Fibroblast of pulmonary artery (primary cell): ENCODE measurements around the gene SH2B3.

Source experiments
- DNase-seq: peaks from one replicate; pipeline ENCODE4 v3.0.0-alpha.2; 2010; ENCODE audit warnings: low read depth
- H3K4me3 ChIP-seq: replicated peaks from 2 replicates; pipeline ENCODE4 v1.5.1; 2011; ENCODE audit warnings: low read depth, mild to moderate bottlenecking, control low read depth, low read length, moderate library complexity
- CTCF ChIP-seq: IDR thresholded peaks from 2 replicates; pipeline ENCODE4 v1.5.1; 2011; ENCODE audit warnings: mild to moderate bottlenecking, control low read depth, low read length, inconsistent platforms; ENCODE audit errors: missing control alignments

Gene SH2B3

GRCh38 chr12:111436266-111436665 is 30.5 kb downstream of the SH2B3 start:
- H3K4me3 ChIP-seq: no peak overlapping the region
- DNase-seq: no peak
- TF ChIP-seq CTCF: no peak

GRCh38 chr12:111436811-111437210 is 31.1 kb downstream of the SH2B3 start:
- TF ChIP-seq CTCF: no peak
- no peak overlapping the region for H3K4me3 ChIP-seq
- DNase-seq: no peak

- TF ChIP-seq CTCF: no peak
- H3K4me3 ChIP-seq: no peak overlapping the region
- peak; percentile 89 for DNase-seq
Measured at GRCh38 chr12:111437816-111438454, 32.2 kb downstream of the SH2B3 start.

GRCh38 chr12:111438481-111438880 is 32.8 kb downstream of the SH2B3 start:
- H3K4me3 ChIP-seq: no peak overlapping the region
- DNase-seq: peak; percentile 67
- no peak for TF ChIP-seq CTCF

GRCh38 chr12:111439657-111440151 is 34.0 kb downstream of the SH2B3 start:
- TF ChIP-seq CTCF: no peak
- no peak overlapping the region for H3K4me3 ChIP-seq
- DNase-seq: no peak

- H3K4me3 ChIP-seq: no peak overlapping the region
- DNase-seq: no peak
- no peak for TF ChIP-seq CTCF
Measured at GRCh38 chr12:111440152-111440551, 34.4 kb downstream of the SH2B3 start.

GRCh38 chr12:111440631-111441030 is 34.9 kb downstream of the SH2B3 start:
- no peak overlapping the region for H3K4me3 ChIP-seq
- no peak for DNase-seq

More at GRCh38 chr12:111440631-111441030, 34.9 kb downstream of the SH2B3 start:
- no peak for TF ChIP-seq CTCF
